ENCODE data around the gene NUP37.
"Not testable (repeated sequence)": the region's sequence is repeated elsewhere in the genome, so short reads cannot be mapped to it uniquely, and the experiment has no call there.

Gene NUP37

GRCh38 chr12:102080842-102081241 is 39.1 kb downstream of the NUP37 start:
- Histone ChIP-seq H3K4me3 (ENCODE audit: low read length) (no peak overlapping the region), H3K9ac (ENCODE audit: low read length) (no peak overlapping the region), H3K36me3 (replicated peaks; ENCODE audit: low read depth, low read length) (peaks cover 47% of the 10 kb centered on the region), H3K27me3 (ENCODE audit: low read depth, low read length) (no peaks in the 10 kb centered on the region), H4K20me1 (ENCODE audit: insufficient read depth, low read length) (no peaks in the 10 kb centered on the region), H3K4me1 (ENCODE audit: low read length) (no peaks in the 10 kb centered on the region), H3K79me2 (ENCODE audit: low read length) (no peaks in the 10 kb centered on the region), H3K4me2 (ENCODE audit: low read length) (no peak overlapping the region), H3K27ac (ENCODE audit: low read length) (no peak overlapping the region), H2AFZ (ENCODE audit: low read depth, low read length) (no peak overlapping the region), H3K9me3 (ENCODE audit: insufficient read depth, low read length) (no peaks in the 10 kb centered on the region)
- no peak for TF ChIP-seq CTCF (IDR thresholded peaks at IDR 0.05; ENCODE audit: low read depth, low read length)

GRCh38 chr12:102072092-102072491 is 47.8 kb downstream of the NUP37 start:
- not testable (repeated sequence) for H2AFZ ChIP-seq (ENCODE audit: low read depth, low read length); H3K4me2 ChIP-seq (ENCODE audit: low read length); H3K4me3 ChIP-seq (ENCODE audit: low read length); H3K9ac ChIP-seq (ENCODE audit: low read length); H3K27me3 ChIP-seq (ENCODE audit: low read depth, low read length); H4K20me1 ChIP-seq (ENCODE audit: insufficient read depth, low read length); H3K9me3 ChIP-seq (ENCODE audit: insufficient read depth, low read length); H3K27ac ChIP-seq (ENCODE audit: low read length); H3K79me2 ChIP-seq (ENCODE audit: low read length); H3K4me1 ChIP-seq (ENCODE audit: low read length)
- peaks cover 14% of the 10 kb centered on the region for H3K36me3 ChIP-seq (replicated peaks; ENCODE audit: low read depth, low read length)

- Histone ChIP-seq H3K79me2 (ENCODE audit: low read length) (no peaks in the 10 kb centered on the region), H3K4me2 (ENCODE audit: low read length) (no peak overlapping the region), H3K27ac (ENCODE audit: low read length) (no peak overlapping the region), H4K20me1 (ENCODE audit: insufficient read depth, low read length) (no peaks in the 10 kb centered on the region), H3K9ac (ENCODE audit: low read length) (no peak overlapping the region), H3K27me3 (ENCODE audit: low read depth, low read length) (no peaks in the 10 kb centered on the region), H2AFZ (ENCODE audit: low read depth, low read length) (no peak overlapping the region), H3K36me3 (replicated peaks; ENCODE audit: low read depth, low read length) (peaks cover 3% of the 10 kb centered on the region), H3K9me3 (ENCODE audit: insufficient read depth, low read length) (no peaks in the 10 kb centered on the region), H3K4me1 (ENCODE audit: low read length) (no peaks in the 10 kb centered on the region), H3K4me3 (ENCODE audit: low read length) (no peak overlapping the region)
- TF ChIP-seq CTCF (IDR thresholded peaks at IDR 0.05; ENCODE audit: low read depth, low read length) = no peak
Measured at GRCh38 chr12:102069707-102070106, 50.2 kb downstream of the NUP37 start.

GRCh38 chr12:102067574-102068258 is 52.2 kb downstream of the NUP37 start:
- H3K79me2 ChIP-seq (ENCODE audit: low read length) = no peaks in the 10 kb centered on the region
- H3K9ac ChIP-seq (ENCODE audit: low read length) = no peak overlapping the region
- no peak overlapping the region for H2AFZ ChIP-seq (ENCODE audit: low read depth, low read length)
- no peaks in the 10 kb centered on the region for H3K36me3 ChIP-seq (replicated peaks; ENCODE audit: low read depth, low read length)
- no peaks in the 10 kb centered on the region for H3K27me3 ChIP-seq (ENCODE audit: low read depth, low read length)
- TF ChIP-seq EZH2phosphoT487 (IDR thresholded peaks at IDR 0.05; ENCODE audit: low read depth) (no peak), CTCF (IDR thresholded peaks at IDR 0.05; ENCODE audit: low read depth, low read length) (no peak)
- no peak overlapping the region for H3K27ac ChIP-seq (ENCODE audit: low read length)
- no peaks in the 10 kb centered on the region for H3K9me3 ChIP-seq (ENCODE audit: insufficient read depth, low read length)
- no peak overlapping the region for H3K4me2 ChIP-seq (ENCODE audit: low read length)
- no peaks in the 10 kb centered on the region for H3K4me1 ChIP-seq (ENCODE audit: low read length)
- no peak overlapping the region for H3K4me3 ChIP-seq (ENCODE audit: low read length)
- no peaks in the 10 kb centered on the region for H4K20me1 ChIP-seq (ENCODE audit: insufficient read depth, low read length)
